ENCODE data around the gene LRFN2. TPM values are rescaled to one million over a fixed set of nuclear protein-coding genes. Genes with fewer than 3 reads are reported as not detected.

The LRFN2 gene
- total and polyA plus RNA-seq, 2 donors from 2014 or later, result not detected

- DNase-seq (no peak), FAIRE-seq (no peak)
- Histone ChIP-seq H3K27ac (ENCODE audit: low read depth in 2 of 2, low read length in 2 of 2) (no peak overlapping the region), H3K9me3 (ENCODE audit: control insufficient read depth in 2 of 3, insufficient read depth in 1 of 3, low read length in 3 of 3) (no peaks in the 10 kb centered on the region), H3K36me3 (ENCODE audit: control insufficient read depth in 2 of 3, insufficient read depth in 3 of 3, low read length in 3 of 3) (no peaks in the 10 kb centered on the region), H3K4me1 (ENCODE audit: control insufficient read depth in 2 of 3, insufficient read depth in 2 of 3, low read depth in 1 of 3, low read length in 3 of 3) (no peaks in the 10 kb centered on the region), H3K27me3 (ENCODE audit: control insufficient read depth, insufficient read depth, low read length) (no peaks in the 10 kb centered on the region), H3K4me3 (ENCODE audit: low read length in 3 of 3) (no peak overlapping the region), H3K9ac (ENCODE audit: low read length in 3 of 3) (no peak overlapping the region)
- TF ChIP-seq CTCF (IDR thresholded peaks at IDR 0.05; ENCODE audit: borderline replicate concordance, extremely low read depth, insufficient read depth), result no peak
- intact Hi-C loops (cut with DNase I), result no loop called here
These were observed 40.2 kb upstream of the LRFN2 start for GRCh38 chr6:40627316-40627715.

- no peak for FAIRE-seq
- no peaks in the 10 kb centered on the region for H3K36me3 ChIP-seq (ENCODE audit: control insufficient read depth in 2 of 3, insufficient read depth in 3 of 3, low read length in 3 of 3)
- no peak overlapping the region for H3K27ac ChIP-seq (ENCODE audit: low read depth in 2 of 2, low read length in 2 of 2)
- H3K27me3 ChIP-seq (ENCODE audit: control insufficient read depth, insufficient read depth, low read length), result no peaks in the 10 kb centered on the region
- no peak for DNase-seq
- H3K9me3 ChIP-seq (ENCODE audit: control insufficient read depth in 2 of 3, insufficient read depth in 1 of 3, low read length in 3 of 3), result no peaks in the 10 kb centered on the region
- H3K4me3 ChIP-seq (ENCODE audit: low read length in 3 of 3), result no peak overlapping the region
- no peak overlapping the region for H3K9ac ChIP-seq (ENCODE audit: low read length in 3 of 3)
- intact Hi-C loops (cut with DNase I), result no loop called here
- no peaks in the 10 kb centered on the region for H3K4me1 ChIP-seq (ENCODE audit: control insufficient read depth in 2 of 3, insufficient read depth in 2 of 3, low read depth in 1 of 3, low read length in 3 of 3)
- TF ChIP-seq CTCF (IDR thresholded peaks at IDR 0.05; ENCODE audit: borderline replicate concordance, extremely low read depth, insufficient read depth), result no peak
These were observed 39.7 kb upstream of the LRFN2 start for GRCh38 chr6:40626886-40627285.

GRCh38 chr6:40623932-40624331, 36.8 kb upstream of the LRFN2 start:
- Histone ChIP-seq H3K36me3 (ENCODE audit: control insufficient read depth in 2 of 3, insufficient read depth in 3 of 3, low read length in 3 of 3) (no peaks in the 10 kb centered on the region), H3K27ac (ENCODE audit: low read depth in 2 of 2, low read length in 2 of 2) (no peak overlapping the region), H3K27me3 (ENCODE audit: control insufficient read depth, insufficient read depth, low read length) (no peaks in the 10 kb centered on the region), H3K9me3 (ENCODE audit: control insufficient read depth in 2 of 3, insufficient read depth in 1 of 3, low read length in 3 of 3) (no peaks in the 10 kb centered on the region), H3K4me3 (ENCODE audit: low read length in 3 of 3) (no peak overlapping the region), H3K9ac (ENCODE audit: low read length in 3 of 3) (no peak overlapping the region), H3K4me1 (ENCODE audit: control insufficient read depth in 2 of 3, insufficient read depth in 2 of 3, low read depth in 1 of 3, low read length in 3 of 3) (no peaks in the 10 kb centered on the region)
- DNase-seq (peak in 4 of 5 donors; percentile 61 to 79 (median 73)), FAIRE-seq (no peak)
- TF ChIP-seq CTCF (IDR thresholded peaks at IDR 0.05; ENCODE audit: borderline replicate concordance, extremely low read depth, insufficient read depth), result no peak
- intact Hi-C loops (cut with DNase I), result no loop called here

- Histone ChIP-seq H3K4me1 (ENCODE audit: control insufficient read depth in 2 of 3, insufficient read depth in 2 of 3, low read depth in 1 of 3, low read length in 3 of 3) (no peaks in the 10 kb centered on the region), H3K36me3 (ENCODE audit: control insufficient read depth in 2 of 3, insufficient read depth in 3 of 3, low read length in 3 of 3) (no peaks in the 10 kb centered on the region), H3K9me3 (ENCODE audit: control insufficient read depth in 2 of 3, insufficient read depth in 1 of 3, low read length in 3 of 3) (no peaks in the 10 kb centered on the region), H3K4me3 (ENCODE audit: low read length in 3 of 3) (no peak overlapping the region), H3K27ac (ENCODE audit: low read depth in 2 of 2, low read length in 2 of 2) (no peak overlapping the region), H3K27me3 (ENCODE audit: control insufficient read depth, insufficient read depth, low read length) (no peaks in the 10 kb centered on the region), H3K9ac (ENCODE audit: low read length in 3 of 3) (no peak overlapping the region)
- FAIRE-seq (no peak), DNase-seq (no peak)
- intact Hi-C loops (cut with DNase I), result no loop called here
- no peak for TF ChIP-seq CTCF (IDR thresholded peaks at IDR 0.05; ENCODE audit: borderline replicate concordance, extremely low read depth, insufficient read depth)
These were observed 36.0 kb upstream of the LRFN2 start for GRCh38 chr6:40623178-40623577.

Data from kidney (tissue), 14 donors.